Keratinocyte (primary cell): ENCODE results near the gene SEMA4D. TPM values are rescaled to one million over a fixed set of nuclear protein-coding genes. Genes with fewer than 3 reads are reported as not detected.

Source experiments
- DNase-seq: peaks from one replicate; pipeline ENCODE4 v3.0.0-alpha.2; 2011; ENCODE audit warnings: low read depth, missing footprints, low spot score
- FAIRE-seq: peaks from 2 replicates; lab custom pipeline; 2011; peaks lifted over from hg19 to GRCh38; lab: Jason Lieb, UNC
- H2AFZ ChIP-seq: 2 replicates; pipeline ENCODE4 v1.6.0; 2012; ENCODE audit warnings: low read length, control low read depth, inconsistent platforms; ENCODE audit not compliant: control insufficient read depth
- H3K27ac ChIP-seq: 2 replicates; pipeline ENCODE4 v1.5.1; 2011; ENCODE audit warnings: low read length; ENCODE audit not compliant: control insufficient read depth, insufficient read depth
- H3K27me3 ChIP-seq: 3 replicates; pipeline ENCODE4 v1.6.0; 2011; ENCODE audit warnings: low read length; ENCODE audit not compliant: control insufficient read depth, insufficient read depth; ENCODE audit errors: extremely low read depth
- H3K36me3 ChIP-seq, 2 experiments: 2 replicates in 1 of 2; 3 replicates in 1 of 2; pipeline ENCODE4 v1.5.1; 2011; ENCODE audit warnings: low read length in 2 of 2, mild to moderate bottlenecking in 1 of 2; ENCODE audit not compliant: control insufficient read depth in 2 of 2, insufficient read depth in 2 of 2; ENCODE audit errors: extremely low read depth in 1 of 2
- H3K4me1 ChIP-seq: 3 replicates; pipeline ENCODE4 v1.5.1; 2011; ENCODE audit warnings: low read length; ENCODE audit not compliant: control insufficient read depth, insufficient read depth; ENCODE audit errors: extremely low read depth
- H3K4me2 ChIP-seq: 3 replicates; pipeline ENCODE4 v1.6.0; 2011; ENCODE audit warnings: low read depth, low read length; ENCODE audit not compliant: control insufficient read depth, insufficient read depth; ENCODE audit errors: extremely low read depth
- H3K4me3 ChIP-seq, 3 experiments: fragments of 200-600 bp in 1 of 3; sonication (generic) in 1 of 3; 2 replicates in 2 of 3; 3 replicates in 1 of 3; pipeline ENCODE4 v1.5.1; 2011 to 2016; ENCODE audit warnings: low read length in 3 of 3, mild to moderate bottlenecking in 3 of 3, control low read depth in 2 of 3, inconsistent platforms in 1 of 3, low read depth in 1 of 3, mixed read lengths in 1 of 3, mixed run types in 1 of 3, moderate library complexity in 1 of 3; ENCODE audit not compliant: control insufficient read depth in 2 of 3, insufficient read depth in 2 of 3; ENCODE audit errors: extremely low read depth in 1 of 3
- H3K79me2 ChIP-seq: 2 replicates; pipeline ENCODE4 v1.6.0; 2012; ENCODE audit warnings: low read length; ENCODE audit not compliant: control insufficient read depth, insufficient read depth
- H3K9ac ChIP-seq: 3 replicates; pipeline ENCODE4 v1.6.0; 2011; ENCODE audit warnings: low read length; ENCODE audit not compliant: control insufficient read depth, insufficient read depth; ENCODE audit errors: extremely low read depth
- H3K9me1 ChIP-seq: 3 replicates; pipeline ENCODE4 v1.6.0; 2011; ENCODE audit warnings: low read length; ENCODE audit not compliant: control insufficient read depth, insufficient read depth; ENCODE audit errors: extremely low read depth
- H3K9me3 ChIP-seq: 2 replicates; pipeline ENCODE4 v1.5.1; 2012; ENCODE audit warnings: low read depth, low read length; ENCODE audit not compliant: control insufficient read depth
- H4K20me1 ChIP-seq: 3 replicates; pipeline ENCODE4 v1.6.0; 2011; ENCODE audit warnings: low read length; ENCODE audit not compliant: control insufficient read depth, insufficient read depth; ENCODE audit errors: extremely low read depth
- CTCF ChIP-seq, 3 experiments: IDR thresholded peaks in 1 of 3; conservative IDR thresholded peaks in 1 of 3; optimal IDR thresholded peaks in 1 of 3; 2 replicates in 2 of 3; 3 replicates in 1 of 3; pipeline versions ENCODE3 to v1.5.1; 2011; ENCODE audit warnings: low read length in 3 of 3, mild to moderate bottlenecking in 3 of 3, moderate library complexity in 2 of 3, control low read depth in 1 of 3, inconsistent platforms in 1 of 3; ENCODE audit not compliant: insufficient read depth in 2 of 3; ENCODE audit errors: extremely low read depth in 1 of 3
- EZH2 ChIP-seq: IDR thresholded peaks from one replicate; pipeline ENCODE4 v1.6.1; 2012; ENCODE audit warnings: inconsistent platforms, mild to moderate bottlenecking, low read length, moderate library complexity
- dilution Hi-C: fragments of 300-500 bp; cut with MboI; formaldehyde crosslinking; loops from one replicate; pipeline ENCODE4 v1.7.0; 2020; ENCODE audit warnings: low sequenced_read_pairs; ENCODE audit not compliant: extremely low pct_ligation_motif_present
- polyA plus RNA-seq, 5 experiments: library from polyadenylated mRNA; depleted of rRNA in 3 of 5; stranded (reverse) in 3 of 5; stranded (forward) in 1 of 5; unstranded in 1 of 5; fragments of >200 nt; gene quantifications; 1 replicate in 1 of 5; 2 replicates in 3 of 5; 3 replicates in 1 of 5; pipeline versions ENCODE4 v1.2.1 to v1.2.3, GENCODE V29; 2011 to 2012; ENCODE audit warnings: missing spikeins in 2 of 5, low read depth in 1 of 5, low replicate concordance in 1 of 5

SEMA4D gene
- polyA plus RNA-seq, 1 donor (not counting 4 experiments of a cell fraction or from before 2014, with no cell fraction given): 0.43 TPM

- Histone ChIP-seq H3K4me1 (no peaks in the 10 kb centered on the region), H3K27ac (no peak overlapping the region), H3K4me2 (no peak overlapping the region), H3K27me3 (no peaks in the 10 kb centered on the region), H3K9me1 (no peaks in the 10 kb centered on the region), H2AFZ (no peak overlapping the region), H3K9me3 (no peaks in the 10 kb centered on the region), H3K79me2 (no peaks in the 10 kb centered on the region), H3K4me3 (no peak overlapping the region), H4K20me1 (no peaks in the 10 kb centered on the region), H3K36me3 (no peaks in the 10 kb centered on the region), H3K9ac (no peak overlapping the region)
- FAIRE-seq (no peak), DNase-seq (no peak)
- TF ChIP-seq CTCF (optimal IDR thresholded peaks at IDR 0.05 in 1 of 3, IDR thresholded peaks at IDR 0.05 in 1 of 3, conservative IDR thresholded peaks at IDR 0.05 in 1 of 3; ENCODE audit: extremely low read depth in 1 of 3, insufficient read depth in 2 of 3, low read length in 3 of 3): no peak
- TF ChIP-seq EZH2: no peak
- dilution Hi-C loops: no loop called here
Observed at GRCh38 chr9:89370593-89370992, 127.3 kb downstream of the SEMA4D start.

GRCh38 chr9:89368978-89369377 is 128.9 kb downstream of the SEMA4D start:
- no peak for DNase-seq
- no peak overlapping the region for H3K27ac ChIP-seq
- no peaks in the 10 kb centered on the region for H3K79me2 ChIP-seq
- H2AFZ ChIP-seq: no peak overlapping the region
- H3K9me3 ChIP-seq: no peaks in the 10 kb centered on the region
- no peak for FAIRE-seq
- TF ChIP-seq EZH2: no peak
- H3K9me1 ChIP-seq: no peaks in the 10 kb centered on the region
- no peak overlapping the region for H3K4me2 ChIP-seq
- no peak overlapping the region for H3K9ac ChIP-seq
- dilution Hi-C loops: no loop called here
- H3K4me3 ChIP-seq: no peak overlapping the region
- no peaks in the 10 kb centered on the region for H3K36me3 ChIP-seq
- H4K20me1 ChIP-seq: no peaks in the 10 kb centered on the region
- no peaks in the 10 kb centered on the region for H3K27me3 ChIP-seq
- H3K4me1 ChIP-seq: no peaks in the 10 kb centered on the region

- DNase-seq: no peak
- H4K20me1 ChIP-seq: no peaks in the 10 kb centered on the region
- H3K27ac ChIP-seq: no peak overlapping the region
- H3K4me2 ChIP-seq: no peak overlapping the region
- no peaks in the 10 kb centered on the region for H3K4me1 ChIP-seq
- no peak for FAIRE-seq
- no peaks in the 10 kb centered on the region for H3K36me3 ChIP-seq
- no peaks in the 10 kb centered on the region for H3K27me3 ChIP-seq
- H2AFZ ChIP-seq: no peak overlapping the region
- H3K9ac ChIP-seq: no peak overlapping the region
- no peaks in the 10 kb centered on the region for H3K79me2 ChIP-seq
- H3K9me1 ChIP-seq: no peaks in the 10 kb centered on the region
- TF ChIP-seq CTCF (optimal IDR thresholded peaks at IDR 0.05 in 1 of 3, IDR thresholded peaks at IDR 0.05 in 1 of 3, conservative IDR thresholded peaks at IDR 0.05 in 1 of 3; ENCODE audit: extremely low read depth in 1 of 3, insufficient read depth in 2 of 3, low read length in 3 of 3): no peak
- TF ChIP-seq EZH2: no peak
- dilution Hi-C loops: no loop called here
- H3K9me3 ChIP-seq: no peaks in the 10 kb centered on the region
- H3K4me3 ChIP-seq: no peak overlapping the region
Observed at GRCh38 chr9:89368550-89368949, 129.4 kb downstream of the SEMA4D start.
